Stomach smooth muscle (tissue), 2 donors: ENCODE measurements around the gene STAC.

ENCODE experiments used
- H3K27ac ChIP-seq: one replicate; pipeline ENCODE4 v1.7.0; 2013; ENCODE audit warnings: mild to moderate bottlenecking, low read length, inconsistent platforms
- H3K27me3 ChIP-seq, 2 donors: one replicate each; pipeline ENCODE4 v1.7.0; 2013; ENCODE audit warnings: low read length in 2 of 2; ENCODE audit not compliant: insufficient read depth in 2 of 2, control insufficient read depth in 1 of 2
- H3K36me3 ChIP-seq, 2 donors: one replicate each; pipeline ENCODE4 v1.7.0; 2013; ENCODE audit warnings: low read length in 2 of 2; ENCODE audit not compliant: control insufficient read depth in 2 of 2, insufficient read depth in 2 of 2
- H3K4me1 ChIP-seq: one replicate; pipeline ENCODE4 v1.7.0; 2013; ENCODE audit warnings: low read length; ENCODE audit not compliant: control insufficient read depth, insufficient read depth
- H3K4me3 ChIP-seq, 2 donors: one replicate each; pipeline ENCODE4 v1.7.0; 2013; ENCODE audit warnings: low read length in 2 of 2
- H3K9ac ChIP-seq, 2 donors: one replicate each; pipeline ENCODE4 v1.7.0; 2013; ENCODE audit warnings: low read length in 2 of 2, mild to moderate bottlenecking in 1 of 2
- H3K9me3 ChIP-seq, 2 donors: one replicate each; pipeline ENCODE4 v1.7.0; 2013; ENCODE audit warnings: low read length in 2 of 2; ENCODE audit not compliant: control insufficient read depth in 2 of 2
- donor health status: healthy.
- donor health status: Pancreatic carcinoma.

Gene STAC

DNA sequence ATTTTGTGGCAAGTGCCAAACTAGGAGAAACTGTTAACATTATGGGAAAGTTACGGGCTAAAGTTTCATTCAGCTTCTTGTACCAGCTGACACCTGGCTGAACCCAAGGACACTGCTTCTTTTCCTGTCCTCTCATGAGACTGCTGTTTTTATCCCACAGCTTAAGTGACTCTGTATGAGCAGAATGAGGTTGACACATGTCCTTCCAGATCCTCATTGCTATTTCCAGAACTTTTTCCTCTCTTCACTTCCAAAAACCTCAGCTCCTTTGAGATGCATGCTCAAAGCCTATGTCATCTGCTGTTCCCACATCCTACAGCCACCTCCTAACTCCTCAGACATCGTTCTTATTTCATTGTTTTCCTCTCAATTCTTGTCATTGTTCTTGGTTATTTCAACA lies 200.4 kb downstream of the STAC start:
- no peaks in the 10 kb centered on the region for H3K36me3 ChIP-seq
- H3K27ac ChIP-seq, result no peak overlapping the region
- H3K9me3 ChIP-seq, result peaks cover 2 to 7% of the 10 kb centered on the region in 2 donors
- H3K4me3 ChIP-seq, result no peak overlapping the region
- H3K27me3 ChIP-seq, result no peaks in the 10 kb centered on the region
- no peaks in the 10 kb centered on the region for H3K4me1 ChIP-seq
- H3K9ac ChIP-seq, result no peak overlapping the region

DNA sequence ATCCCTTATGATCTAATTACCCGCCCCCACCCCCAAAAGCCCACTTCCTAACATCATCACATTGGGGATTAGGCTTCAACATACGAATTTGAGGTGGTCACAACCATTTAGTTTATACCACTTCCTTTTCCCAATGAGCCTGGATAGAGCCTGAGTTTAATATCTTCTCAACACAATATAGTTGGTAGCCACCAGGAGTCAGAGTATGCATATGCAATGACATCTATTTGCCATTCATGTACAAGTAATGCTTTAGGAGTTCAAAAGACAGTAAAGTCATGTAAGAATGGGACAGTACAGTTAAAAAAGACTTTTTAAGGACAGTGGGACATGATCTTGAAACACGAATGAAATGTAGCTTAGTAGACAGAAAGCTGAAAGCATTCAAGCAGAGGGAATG lies 211.7 kb downstream of the STAC start:
- Histone ChIP-seq H3K27me3 (no peaks in the 10 kb centered on the region), H3K36me3 (no peaks in the 10 kb centered on the region), H3K4me3 (no peak overlapping the region), H3K9ac (no peak overlapping the region), H3K9me3 (no peaks in the 10 kb centered on the region), H3K27ac (no peak overlapping the region), H3K4me1 (no peaks in the 10 kb centered on the region)

DNA sequence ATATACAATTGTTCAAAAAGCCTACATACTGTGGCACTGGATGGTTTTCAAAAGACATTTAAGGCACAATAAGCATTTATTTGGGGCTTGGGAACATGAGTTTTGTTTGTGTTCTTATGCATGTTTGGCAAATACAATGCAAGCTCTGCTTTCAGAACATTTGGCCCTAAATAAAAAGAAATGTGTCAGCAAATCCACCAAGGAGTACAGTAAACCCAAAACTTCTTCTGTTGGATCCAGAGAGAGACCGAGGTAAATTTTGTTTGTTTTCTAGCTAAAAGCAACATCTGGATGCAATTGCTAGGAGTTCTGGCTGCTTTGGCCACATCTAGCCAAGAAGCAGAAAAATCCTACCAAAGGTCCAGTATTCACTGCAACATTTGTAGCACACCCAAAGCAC lies 215.2 kb downstream of the STAC start:
- H3K27ac ChIP-seq, result no peak overlapping the region
- no peaks in the 10 kb centered on the region for H3K27me3 ChIP-seq

GRCh38 chr3:36596419-36596818 lies 216.1 kb downstream of the STAC start:
- no peak overlapping the region for H3K9ac ChIP-seq
- no peak overlapping the region for H3K4me3 ChIP-seq
- no peak overlapping the region for H3K27ac ChIP-seq

More for the DNA sequence above, 215.2 kb downstream of the STAC start:
- no peak overlapping the region for H3K9ac ChIP-seq
- no peaks in the 10 kb centered on the region for H3K36me3 ChIP-seq
- no peaks in the 10 kb centered on the region for H3K4me1 ChIP-seq
- H3K9me3 ChIP-seq, result no peaks in the 10 kb centered on the region
- no peak overlapping the region for H3K4me3 ChIP-seq

DNA sequence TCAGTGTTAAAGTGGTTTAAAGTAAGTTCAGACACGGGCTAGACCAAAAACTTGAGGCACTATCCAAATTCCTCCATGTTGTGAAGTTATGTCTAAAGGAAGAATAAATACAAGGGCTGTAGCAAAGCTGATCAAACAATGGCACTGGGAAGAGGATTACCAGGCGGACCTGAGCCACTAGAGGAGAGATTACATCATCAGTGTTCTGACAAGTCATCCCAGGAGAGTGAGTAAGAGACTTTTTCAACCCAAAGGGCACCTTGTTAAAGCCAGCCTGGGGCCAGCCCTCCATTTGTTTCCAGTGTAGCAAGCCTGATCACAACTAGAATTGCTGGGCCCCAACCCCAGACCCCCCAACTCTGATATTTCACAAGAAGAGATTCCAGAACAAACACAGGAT lies 217.1 kb downstream of the STAC start:
- H3K9ac ChIP-seq, result no peak overlapping the region
- no peaks in the 10 kb centered on the region for H3K27me3 ChIP-seq
- H3K4me1 ChIP-seq, result no peaks in the 10 kb centered on the region
- H3K4me3 ChIP-seq, result no peak overlapping the region
- no peaks in the 10 kb centered on the region for H3K9me3 ChIP-seq
- H3K27ac ChIP-seq, result no peak overlapping the region
- H3K36me3 ChIP-seq, result no peaks in the 10 kb centered on the region

More at GRCh38 chr3:36596419-36596818, 216.1 kb downstream of the STAC start:
- no peaks in the 10 kb centered on the region for H3K4me1 ChIP-seq
- H3K9me3 ChIP-seq, result no peaks in the 10 kb centered on the region
- H3K36me3 ChIP-seq, result no peaks in the 10 kb centered on the region
- no peaks in the 10 kb centered on the region for H3K27me3 ChIP-seq
